PC-3 (cell line): ENCODE results near the gene TLE3. TPM values are rescaled to one million over a fixed set of nuclear protein-coding genes. Genes with fewer than 3 reads are reported as not detected.

Experiments
- ATAC-seq: fragments of 200-7000 bp; cut with Tn5 transposase; 2 replicates; pipeline ENCODE4 v1.9.1; 2020; ENCODE audit warnings: mild to moderate bottlenecking, moderate library complexity
- BruUV-seq: library from RNA; stranded (reverse); fragments of 400-500 nt; replicated peaks from 2 replicates; lab custom pipeline; 2021; lab: Mats Ljungman, UMichigan
- CTCF ChIA-PET: fragments of 300-600 bp; sonication (Branson Sonifier 250); formaldehyde crosslinking; loops from one replicate; lab custom pipeline; 2022; ENCODE audit warnings: antibody characterized with exemption; lab: Charles Lee
- POLR2A ChIA-PET: fragments of 300-600 bp; sonication (Branson Sonifier 250); formaldehyde crosslinking; loops from one replicate; lab custom pipeline; 2022; ENCODE audit warnings: antibody characterized with exemption; ENCODE audit not compliant: unreplicated experiment; lab: Charles Lee
- DNase-seq: peaks from one replicate; pipeline ENCODE4 v3.0.0-alpha.2; 2015
- H2AFZ ChIP-seq: fragments of 300-600 bp; sonication (generic); 2 replicates; pipeline ENCODE4 v1.6.0; 2016; ENCODE audit warnings: antibody characterized with exemption, low read length
- H3F3A ChIP-seq: fragments of 300-600 bp; sonication (generic); one replicate; pipeline ENCODE4 v1.6.0; 2017; ENCODE audit warnings: antibody characterized with exemption, low read length, control low read depth, mild to moderate bottlenecking; ENCODE audit not compliant: unreplicated experiment
- H3K27ac ChIP-seq: fragments of 300-600 bp; sonication (generic); 2 replicates; pipeline ENCODE4 v1.5.1; 2016; ENCODE audit warnings: mild to moderate bottlenecking, low read length
- H3K27me3 ChIP-seq: fragments of 300-600 bp; sonication (generic); 2 replicates; pipeline ENCODE4 v1.6.1; 2016; ENCODE audit warnings: low read length, mixed read lengths
- H3K36me3 ChIP-seq: fragments of 300-600 bp; sonication (generic); 2 replicates; pipeline ENCODE4 v1.6.1; 2016; ENCODE audit warnings: low read depth, mixed run types, low read length, mixed read lengths
- H3K4me1 ChIP-seq: fragments of 300-600 bp; sonication (generic); 2 replicates; pipeline ENCODE4 v1.5.1; 2016; ENCODE audit warnings: low read length; ENCODE audit not compliant: insufficient read depth
- H3K4me2 ChIP-seq: fragments of 300-600 bp; sonication (generic); 2 replicates; pipeline ENCODE4 v1.6.0; 2016; ENCODE audit warnings: low read length
- H3K4me3 ChIP-seq: fragments of 300-600 bp; sonication (generic); 2 replicates; pipeline ENCODE4 v1.5.1; 2016; ENCODE audit warnings: mild to moderate bottlenecking, low read length, mixed read lengths
- H3K79me2 ChIP-seq: fragments of 300-600 bp; sonication (generic); 2 replicates; pipeline ENCODE4 v1.6.1; 2017; ENCODE audit warnings: low read length, mixed read lengths
- H3K9ac ChIP-seq: fragments of 300-600 bp; sonication (generic); 2 replicates; pipeline ENCODE4 v1.6.0; 2016; ENCODE audit warnings: mild to moderate bottlenecking, low read length
- H3K9me2 ChIP-seq: fragments of 300-600 bp; sonication (generic); replicated peaks from 2 replicates; pipeline ENCODE4 v1.6.1; 2016; ENCODE audit warnings: mixed run types, low read length, mixed read lengths
- H3K9me3 ChIP-seq: fragments of 300-600 bp; sonication (generic); 2 replicates; pipeline ENCODE4 v1.6.1; 2016; ENCODE audit warnings: low read length, mixed read lengths
- H4K20me1 ChIP-seq: fragments of 300-600 bp; sonication (generic); 2 replicates; pipeline ENCODE4 v1.6.1; 2016; ENCODE audit warnings: low read length, mixed read lengths
- CTCF ChIP-seq: fragments of 300-600 bp; sonication (generic); conservative IDR thresholded peaks from 2 replicates; pipeline ENCODE4 v1.5.1; 2017; ENCODE audit warnings: antibody characterized with exemption, low read depth, mild to moderate bottlenecking, low read length
- EZH2 ChIP-seq: fragments of 300-600 bp; sonication (generic); IDR thresholded peaks from one replicate; pipeline ENCODE4 v1.6.1; 2017; ENCODE audit warnings: antibody characterized with exemption, mild to moderate bottlenecking, low read length; ENCODE audit not compliant: unreplicated experiment
- EZH2phosphoT487 ChIP-seq: fragments of 300-600 bp; sonication (generic); IDR thresholded peaks from 2 replicates; pipeline ENCODE4 v1.6.1; 2018; ENCODE audit warnings: mild to moderate bottlenecking, antibody characterized with exemption, low read length, borderline replicate concordance
- intact Hi-C: fragments of 100-400 bp; cut with micrococcal nuclease; formaldehyde crosslinking; loops from 2 replicates; pipeline ENCODE4 v1.9.0; 2023
- total RNA-seq: library from RNA; depleted of rRNA; stranded (reverse); fragments of >200 nt; gene quantifications from 2 replicates; pipeline ENCODE4 v1.2.3, GENCODE V29; 2014

TLE3 gene
- total RNA-seq, 1 experiment from 2014 or later = 72.5 TPM

GRCh38 chr15:70012895-70013294 lies 84.8 kb downstream of the TLE3 start:
- TF ChIP-seq CTCF = no peak
- no peak for TF ChIP-seq EZH2
- no peak for TF ChIP-seq EZH2phosphoT487
- DNase-seq (no peak), ATAC-seq (no peak)
- no peaks in the 10 kb centered on the region for H3K36me3 ChIP-seq
- H3K79me2 ChIP-seq = no peaks in the 10 kb centered on the region
- H3K9me3 ChIP-seq = no peaks in the 10 kb centered on the region
- intact Hi-C loops = no loop called here
- H3K27me3 ChIP-seq = peaks cover 20% of the 10 kb centered on the region
- no peak overlapping the region for H3K27ac ChIP-seq
- BruUV-seq = no TSS peak
- ChIA-PET CTCF (no interaction called here), POLR2A (no interaction called here)
- H3K4me3 ChIP-seq = no peak overlapping the region
- H3K4me2 ChIP-seq = no peak overlapping the region
- H3K9ac ChIP-seq = no peak overlapping the region
- H2AFZ ChIP-seq = no peak overlapping the region
- no peaks in the 10 kb centered on the region for H3K9me2 ChIP-seq
- H4K20me1 ChIP-seq = no peaks in the 10 kb centered on the region
- H3F3A ChIP-seq = no peaks in the 10 kb centered on the region
- H3K4me1 ChIP-seq = no peaks in the 10 kb centered on the region

GRCh38 chr15:70008697-70009290 lies 88.9 kb downstream of the TLE3 start:
- H3K4me3 ChIP-seq = no peak overlapping the region
- BruUV-seq = no TSS peak
- H3K27me3 ChIP-seq = peaks cover 17% of the 10 kb centered on the region
- H4K20me1 ChIP-seq = no peaks in the 10 kb centered on the region
- ChIA-PET CTCF (no interaction called here), POLR2A (no interaction called here)
- TF ChIP-seq EZH2 = no peak
- intact Hi-C loops = no loop called here
- no peak for DNase-seq
- no peak overlapping the region for H3K9ac ChIP-seq
- H3K4me2 ChIP-seq = no peak overlapping the region
- no peak overlapping the region for H3K27ac ChIP-seq
- no peaks in the 10 kb centered on the region for H3K9me2 ChIP-seq
- H3K9me3 ChIP-seq = no peaks in the 10 kb centered on the region
- H3K4me1 ChIP-seq = no peaks in the 10 kb centered on the region
- H2AFZ ChIP-seq = no peak overlapping the region
- H3K79me2 ChIP-seq = no peaks in the 10 kb centered on the region
- no peaks in the 10 kb centered on the region for H3F3A ChIP-seq
- no peak for ATAC-seq
- no peaks in the 10 kb centered on the region for H3K36me3 ChIP-seq

GRCh38 chr15:70006259-70007147 lies 91.2 kb downstream of the TLE3 start:
- TF ChIP-seq EZH2 (no peak), EZH2phosphoT487 (no peak), CTCF (no peak)
- 0 out of 2 replicates have a peak, but pooled peaks cover 2% of the 10 kb centered on the region for H3K27me3 ChIP-seq
- H3K4me2 ChIP-seq = no peak overlapping the region
- no peak overlapping the region for H3K4me3 ChIP-seq
- H3F3A ChIP-seq = no peaks in the 10 kb centered on the region
- no peaks in the 10 kb centered on the region for H4K20me1 ChIP-seq
- H3K79me2 ChIP-seq = no peaks in the 10 kb centered on the region
- H3K36me3 ChIP-seq = no peaks in the 10 kb centered on the region
- BruUV-seq = no TSS peak
- no peak for DNase-seq
- H3K9me2 ChIP-seq = no peaks in the 10 kb centered on the region
- no peaks in the 10 kb centered on the region for H3K9me3 ChIP-seq
- no peak overlapping the region for H3K9ac ChIP-seq
- H3K4me1 ChIP-seq = no peaks in the 10 kb centered on the region
- ATAC-seq = no peak
- H3K27ac ChIP-seq = no peak overlapping the region
- ChIA-PET POLR2A (no interaction called here), CTCF (no interaction called here)
- intact Hi-C loops = no loop called here
- no peak overlapping the region for H2AFZ ChIP-seq
